HK-2 (cell line): ENCODE measurements around the gene ERG.

Experiments
- DNase-seq: peaks from one replicate; pipeline ENCODE4 v3.0.0-alpha.2; 2018; ENCODE audit not compliant: unreplicated experiment

Gene ERG

DNA sequence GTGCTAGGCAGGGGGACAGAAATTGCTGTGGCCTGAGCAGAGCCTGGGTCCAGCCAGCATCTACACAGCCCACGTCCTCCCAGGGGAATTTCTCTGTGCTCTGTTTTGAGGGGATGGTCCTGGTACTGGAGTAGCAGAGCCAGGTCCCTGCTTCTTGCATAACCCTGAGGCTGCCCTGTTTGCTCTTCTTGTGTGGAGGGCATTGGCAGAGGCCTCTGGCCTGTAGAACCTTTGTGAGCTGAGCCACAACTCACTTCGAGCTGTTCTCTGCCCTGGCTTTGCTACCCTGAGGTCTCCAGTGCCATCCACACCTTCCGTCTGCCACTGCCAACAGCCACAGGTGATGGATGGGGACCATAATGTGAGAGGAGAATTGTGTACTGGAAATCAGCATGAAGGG is 139.6 kb downstream of the ERG start:
- DNase-seq, result no peak

DNA sequence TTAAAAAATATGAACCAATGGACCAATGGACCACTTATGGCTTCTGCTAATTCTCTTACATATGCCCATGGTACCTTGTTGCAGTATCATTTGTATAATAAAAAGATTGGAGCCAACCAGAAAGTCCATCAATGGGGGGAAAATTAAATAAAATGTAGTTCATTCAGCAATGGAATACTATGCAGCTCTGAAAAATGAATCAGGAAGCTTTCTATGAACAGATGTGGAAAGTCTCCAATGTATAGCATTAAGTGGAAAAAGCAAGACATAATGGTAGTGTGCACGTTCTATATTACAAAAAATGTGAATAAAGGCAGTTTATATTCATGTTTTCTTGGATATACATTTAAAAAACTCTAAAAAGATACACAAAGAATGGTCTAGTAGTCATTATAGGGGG is 140.2 kb downstream of the ERG start:
- no peak for DNase-seq

- DNase-seq, result no peak
Measured at GRCh38 chr21:38356883-38357625, 141.2 kb downstream of the ERG start.

GRCh38 chr21:38355992-38356781 is 142.1 kb downstream of the ERG start:
- peak; percentile 66 for DNase-seq

DNA sequence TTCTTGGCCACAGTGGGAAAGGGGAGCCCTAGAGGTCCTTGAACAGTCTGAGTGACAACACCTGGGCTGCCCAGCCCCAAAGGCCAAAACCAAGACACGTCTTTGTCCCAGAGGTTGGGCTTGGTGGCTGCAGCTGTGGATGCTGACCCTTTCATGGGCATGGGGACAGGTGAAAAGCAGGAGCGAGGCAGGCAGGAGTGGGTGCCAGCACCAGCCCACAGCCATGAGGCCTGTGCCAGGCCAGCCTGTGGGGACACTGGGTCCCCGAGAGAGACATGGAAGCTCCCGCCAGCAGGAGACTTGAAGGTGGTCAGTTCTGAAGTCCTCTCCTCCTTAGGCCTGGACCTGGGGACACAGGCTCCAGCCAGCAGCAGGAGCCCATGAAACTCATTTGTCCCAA is 142.9 kb downstream of the ERG start:
- DNase-seq, result no peak

GRCh38 chr21:38354746-38355145 is 143.5 kb downstream of the ERG start:
- DNase-seq, result no peak

GRCh38 chr21:38354231-38354630 is 144.0 kb downstream of the ERG start:
- no peak for DNase-seq

DNA sequence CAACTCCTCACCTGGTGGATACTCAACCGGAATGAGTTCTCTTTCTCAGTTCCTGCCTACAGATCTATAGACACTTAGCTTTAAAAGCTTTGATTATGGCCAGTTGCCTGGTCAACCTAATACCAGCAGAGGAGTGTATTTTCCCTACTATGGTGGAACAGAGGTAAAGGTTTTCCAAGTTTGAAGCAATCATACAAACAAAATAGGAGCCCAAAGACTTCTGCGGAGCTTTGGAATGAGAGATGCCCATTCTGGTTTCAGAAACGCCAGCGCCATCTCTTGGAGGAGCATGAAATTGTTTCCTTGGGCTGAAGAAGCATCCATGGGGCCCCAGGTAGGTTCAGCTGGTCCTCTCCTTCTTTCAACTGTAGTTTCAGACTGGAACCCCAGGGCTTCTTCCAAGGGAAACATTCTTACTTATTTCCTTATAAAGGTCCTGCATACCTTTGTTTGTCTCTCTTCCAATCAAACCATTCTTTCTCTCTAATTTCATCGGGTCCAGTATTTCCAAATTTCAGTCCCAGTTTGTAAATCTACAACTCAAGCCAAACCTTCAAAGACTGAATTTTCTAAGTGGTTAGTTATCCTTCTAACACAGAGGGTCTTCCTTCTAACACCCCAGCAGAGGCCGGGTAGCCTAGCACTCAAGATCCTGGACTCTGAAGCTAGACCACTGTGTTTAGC is 145.6 kb downstream of the ERG start:
- DNase-seq, result peak; percentile 60

- peak; percentile 11 for DNase-seq
Measured at GRCh38 chr21:38351961-38352521, 146.2 kb downstream of the ERG start.

- DNase-seq, result no peak
Measured at GRCh38 chr21:38351176-38351959, 146.9 kb downstream of the ERG start.

- DNase-seq, result no peak
Measured at GRCh38 chr21:38350684-38351083, 147.6 kb downstream of the ERG start.

GRCh38 chr21:38349977-38350376 is 148.3 kb downstream of the ERG start:
- no peak for DNase-seq

DNA sequence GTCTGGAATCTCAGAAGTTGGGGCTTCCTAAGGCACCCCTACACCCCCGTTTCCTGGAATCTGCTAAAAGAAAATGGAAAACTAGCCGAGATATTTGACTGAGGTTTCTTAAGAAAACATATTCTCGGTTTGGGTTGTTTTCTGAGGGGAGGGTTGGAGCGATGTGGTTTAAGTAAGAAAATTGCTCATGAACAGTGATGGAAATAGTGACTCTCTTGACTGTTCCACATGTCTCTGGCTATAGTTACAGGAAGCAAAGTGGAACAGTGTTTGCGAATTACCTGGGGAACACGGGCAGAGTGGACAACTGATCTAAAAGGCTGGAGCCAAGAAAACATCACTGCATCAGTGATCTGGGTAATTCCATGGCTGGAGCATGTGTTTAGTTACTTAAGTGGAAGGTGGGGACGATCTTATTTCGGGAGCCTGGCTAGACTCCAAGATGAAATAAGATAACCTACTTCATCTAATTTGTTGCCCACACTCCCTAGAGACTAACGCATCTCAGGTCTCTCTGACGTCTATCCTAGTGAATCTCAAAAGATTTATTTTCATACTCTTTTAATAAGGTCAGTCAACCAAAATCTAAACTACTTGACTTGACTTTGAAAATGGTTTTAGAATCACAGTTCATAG is 149.0 kb downstream of the ERG start:
- DNase-seq, result no peak

DNA sequence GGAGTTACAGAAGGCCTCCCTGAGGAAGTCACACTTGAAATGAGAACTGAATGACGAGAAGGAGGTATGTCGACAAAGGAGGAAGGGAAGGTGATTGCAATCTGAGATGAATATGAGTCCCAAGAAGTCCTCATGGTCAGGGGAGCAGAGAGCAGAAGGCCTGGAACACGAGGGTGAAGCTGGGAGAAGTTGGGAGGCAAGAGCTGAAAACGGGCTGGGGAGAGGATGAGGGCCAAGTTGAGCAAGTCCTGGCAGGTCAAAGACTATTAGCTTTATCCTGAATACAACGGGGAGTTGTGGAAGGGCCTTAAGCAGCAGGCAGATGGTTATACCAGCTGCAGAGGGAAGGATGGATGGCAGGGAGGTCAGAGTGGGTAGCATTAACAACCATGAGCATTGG is 152.0 kb downstream of the ERG start:
- no peak for DNase-seq

DNA sequence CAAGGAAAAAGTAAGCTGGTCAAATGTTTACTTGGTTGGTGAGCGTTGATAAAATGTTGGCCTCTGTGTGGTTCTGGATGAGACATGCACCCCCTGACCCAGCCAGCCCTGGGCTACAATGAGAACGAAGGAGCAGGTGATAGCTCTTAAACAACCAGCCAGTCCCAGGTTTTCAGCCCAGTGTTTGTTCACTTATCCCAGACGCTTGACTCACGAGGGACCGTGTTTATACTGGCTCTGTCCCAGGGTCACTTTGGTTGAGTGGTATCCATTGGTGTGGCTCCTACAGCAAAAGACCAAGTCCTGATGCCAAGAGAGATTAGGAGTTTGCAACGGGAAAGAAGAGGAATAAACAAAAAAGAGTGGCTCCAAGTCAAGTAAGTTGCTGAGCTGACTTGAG is 154.6 kb downstream of the ERG start:
- DNase-seq, result no peak

DNA sequence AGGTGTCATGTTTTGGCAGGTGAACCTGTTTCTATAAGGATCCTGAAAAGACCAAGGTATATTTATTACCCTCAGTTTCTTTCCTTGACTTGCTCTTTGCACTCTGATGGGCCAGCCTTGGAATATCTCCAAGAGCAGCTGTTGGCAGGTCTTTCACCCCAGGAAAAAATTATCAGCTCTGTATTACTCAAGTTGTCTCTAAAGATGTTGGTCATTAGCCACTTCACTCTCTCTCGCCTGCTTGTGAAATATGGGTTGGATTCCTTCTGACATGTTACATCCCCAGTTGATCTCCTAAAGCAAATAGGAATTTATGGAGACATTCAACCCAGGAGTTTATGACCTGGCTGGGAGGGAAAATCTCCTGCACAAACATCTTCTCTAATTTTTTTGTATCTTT is 155.5 kb downstream of the ERG start:
- no peak for DNase-seq

DNA sequence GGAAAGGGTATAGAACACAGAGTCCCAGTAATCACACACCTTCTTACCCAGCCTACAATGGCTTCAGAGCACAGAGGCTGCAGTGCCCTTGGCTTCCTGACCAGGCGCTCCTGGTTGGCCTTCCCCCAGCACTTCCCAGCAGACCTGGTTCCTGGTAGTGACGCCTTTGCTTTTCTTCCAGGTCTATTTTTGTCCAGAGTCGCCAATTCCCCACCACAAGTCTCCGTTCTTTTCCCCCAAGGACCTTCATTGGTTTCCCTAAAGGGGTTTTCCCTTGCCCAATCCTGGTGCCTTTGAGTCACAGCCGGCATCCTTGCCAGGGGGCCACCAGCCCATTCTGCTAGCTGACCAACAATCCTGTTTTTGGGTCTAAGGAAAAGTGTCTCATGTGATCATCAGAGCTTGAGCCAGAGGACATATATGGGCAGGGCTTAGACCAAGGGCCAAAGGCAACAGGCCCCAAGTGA is 156.7 kb downstream of the ERG start:
- DNase-seq, result no peak

- no peak for DNase-seq
Measured at GRCh38 chr21:38340131-38340530, 158.1 kb downstream of the ERG start.

GRCh38 chr21:38337793-38338192 is 160.5 kb downstream of the ERG start:
- DNase-seq, result no peak

- no peak for DNase-seq
Measured at GRCh38 chr21:38334866-38335265, 163.4 kb downstream of the ERG start.
